LNCAP (cell line): ENCODE measurements around the gene CDC42EP1.

ENCODE experiments used
- TF ChIP-seq, protein P1 (sequence below): fragments of 450-650 bp; IDR thresholded peaks from 2 replicates; pipeline ENCODE4 v1.5.1; 2017; ENCODE audit warnings: mild to moderate bottlenecking

CDC42EP1 gene, protein sequence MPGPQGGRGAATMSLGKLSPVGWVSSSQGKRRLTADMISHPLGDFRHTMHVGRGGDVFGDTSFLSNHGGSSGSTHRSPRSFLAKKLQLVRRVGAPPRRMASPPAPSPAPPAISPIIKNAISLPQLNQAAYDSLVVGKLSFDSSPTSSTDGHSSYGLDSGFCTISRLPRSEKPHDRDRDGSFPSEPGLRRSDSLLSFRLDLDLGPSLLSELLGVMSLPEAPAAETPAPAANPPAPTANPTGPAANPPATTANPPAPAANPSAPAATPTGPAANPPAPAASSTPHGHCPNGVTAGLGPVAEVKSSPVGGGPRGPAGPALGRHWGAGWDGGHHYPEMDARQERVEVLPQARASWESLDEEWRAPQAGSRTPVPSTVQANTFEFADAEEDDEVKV

DNA sequence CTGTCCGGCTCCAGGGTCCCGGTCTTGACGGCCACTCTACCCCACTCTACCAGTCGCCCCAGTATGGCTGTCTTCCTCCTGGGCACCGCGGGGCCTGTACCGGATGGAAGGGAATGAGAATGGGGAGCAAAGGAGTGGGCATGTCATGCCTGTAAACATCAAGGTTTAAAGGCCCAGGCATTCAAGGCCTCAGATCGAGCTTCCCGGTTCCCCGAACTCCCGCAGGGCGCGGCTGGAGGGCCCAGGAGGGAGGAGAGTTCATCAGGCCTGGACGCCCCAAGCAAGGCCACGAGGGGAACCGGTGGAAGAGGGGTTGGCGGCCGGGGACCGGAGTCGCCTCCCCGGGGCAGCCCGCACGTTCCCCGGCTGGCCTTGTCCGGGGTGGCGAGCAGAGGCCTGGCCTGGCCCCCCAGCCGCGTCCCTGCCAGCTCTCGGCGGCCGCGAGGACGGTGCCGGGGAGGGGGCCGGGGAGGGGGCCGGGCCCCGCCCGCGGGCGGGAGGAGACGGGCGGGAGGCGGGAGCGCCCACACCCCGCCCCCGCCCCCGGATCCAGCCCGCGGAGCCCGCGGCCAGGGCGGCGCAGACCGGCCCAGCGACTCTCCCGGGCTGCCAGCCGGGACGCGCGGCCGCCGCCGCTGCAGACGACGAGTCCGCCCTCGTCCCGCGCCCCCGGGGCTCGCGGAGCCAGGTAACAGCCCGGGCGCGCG is at the start of gene CDC42EP1:
Gene CDC42EP1, plus strand, starts transcription at position 580 of the 707 bp plus-strand sequence. CDS start 5,870 bp downstream, outside the sequence.
- TF ChIP-seq, protein P1, sequence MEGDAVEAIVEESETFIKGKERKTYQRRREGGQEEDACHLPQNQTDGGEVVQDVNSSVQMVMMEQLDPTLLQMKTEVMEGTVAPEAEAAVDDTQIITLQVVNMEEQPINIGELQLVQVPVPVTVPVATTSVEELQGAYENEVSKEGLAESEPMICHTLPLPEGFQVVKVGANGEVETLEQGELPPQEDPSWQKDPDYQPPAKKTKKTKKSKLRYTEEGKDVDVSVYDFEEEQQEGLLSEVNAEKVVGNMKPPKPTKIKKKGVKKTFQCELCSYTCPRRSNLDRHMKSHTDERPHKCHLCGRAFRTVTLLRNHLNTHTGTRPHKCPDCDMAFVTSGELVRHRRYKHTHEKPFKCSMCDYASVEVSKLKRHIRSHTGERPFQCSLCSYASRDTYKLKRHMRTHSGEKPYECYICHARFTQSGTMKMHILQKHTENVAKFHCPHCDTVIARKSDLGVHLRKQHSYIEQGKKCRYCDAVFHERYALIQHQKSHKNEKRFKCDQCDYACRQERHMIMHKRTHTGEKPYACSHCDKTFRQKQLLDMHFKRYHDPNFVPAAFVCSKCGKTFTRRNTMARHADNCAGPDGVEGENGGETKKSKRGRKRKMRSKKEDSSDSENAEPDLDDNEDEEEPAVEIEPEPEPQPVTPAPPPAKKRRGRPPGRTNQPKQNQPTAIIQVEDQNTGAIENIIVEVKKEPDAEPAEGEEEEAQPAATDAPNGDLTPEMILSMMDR = no peak

DNA sequence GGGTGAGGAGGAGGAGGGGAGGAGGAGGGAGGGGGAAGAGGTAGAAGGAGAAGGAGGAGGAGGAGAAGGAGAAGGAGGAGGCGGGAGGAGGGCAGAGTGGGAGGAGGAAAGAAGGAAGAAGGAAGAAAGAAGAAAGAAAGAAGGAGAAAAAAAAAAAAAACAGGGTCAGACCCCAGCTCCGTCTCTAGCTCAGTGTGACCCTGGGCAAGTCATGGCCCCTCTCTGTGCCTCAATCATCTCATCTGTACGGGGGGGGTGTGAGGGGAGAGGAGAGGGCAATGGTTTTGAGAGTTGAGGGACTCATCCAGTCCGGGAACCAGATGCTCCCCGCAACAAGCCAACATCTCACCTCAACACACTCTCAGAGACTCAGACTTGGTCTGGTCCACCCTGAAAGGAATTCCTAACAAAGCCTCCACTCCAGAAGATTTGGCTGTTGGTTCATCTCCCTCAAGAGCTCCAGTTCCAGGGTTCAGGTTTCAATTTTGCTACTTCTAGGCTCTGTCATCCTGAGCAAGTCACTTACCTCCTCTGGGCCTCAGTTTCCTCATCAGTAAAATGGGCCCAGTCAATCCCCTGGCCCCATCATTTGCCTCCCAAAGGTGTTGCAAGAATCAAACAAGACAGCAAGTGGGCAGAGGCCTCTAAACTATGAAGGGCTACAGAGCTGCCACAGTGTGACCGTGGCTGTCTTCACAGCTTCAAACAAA is 48.7 kb upstream of the CDC42EP1 start:
- TF ChIP-seq, protein P1 = no peak

DNA sequence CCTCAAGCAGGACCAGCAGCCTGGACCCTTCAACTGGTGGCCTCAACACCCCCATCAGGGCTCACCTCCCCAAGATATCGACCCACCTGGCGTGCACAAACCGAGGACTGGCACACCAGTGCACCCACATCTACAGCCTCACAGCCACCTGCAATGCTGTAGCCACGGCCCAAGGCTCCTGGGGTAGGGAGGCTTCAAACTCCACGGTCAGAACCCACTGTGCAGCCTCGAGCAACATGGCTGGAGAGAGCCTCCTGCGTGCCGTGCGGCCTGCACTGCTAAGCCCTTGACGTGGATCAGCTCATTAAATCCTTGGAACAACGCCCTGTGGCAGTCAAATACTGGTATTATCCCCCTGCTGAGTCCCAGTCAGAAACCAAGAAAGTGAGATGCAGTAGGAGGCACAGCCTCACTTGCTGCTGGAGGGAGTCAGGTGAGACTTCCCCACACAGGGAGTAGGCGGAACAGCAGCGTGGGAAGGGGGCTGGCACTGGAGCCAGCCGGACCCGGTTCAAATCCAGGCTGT is 45.7 kb upstream of the CDC42EP1 start:
- TF ChIP-seq, protein P1 = no peak

DNA sequence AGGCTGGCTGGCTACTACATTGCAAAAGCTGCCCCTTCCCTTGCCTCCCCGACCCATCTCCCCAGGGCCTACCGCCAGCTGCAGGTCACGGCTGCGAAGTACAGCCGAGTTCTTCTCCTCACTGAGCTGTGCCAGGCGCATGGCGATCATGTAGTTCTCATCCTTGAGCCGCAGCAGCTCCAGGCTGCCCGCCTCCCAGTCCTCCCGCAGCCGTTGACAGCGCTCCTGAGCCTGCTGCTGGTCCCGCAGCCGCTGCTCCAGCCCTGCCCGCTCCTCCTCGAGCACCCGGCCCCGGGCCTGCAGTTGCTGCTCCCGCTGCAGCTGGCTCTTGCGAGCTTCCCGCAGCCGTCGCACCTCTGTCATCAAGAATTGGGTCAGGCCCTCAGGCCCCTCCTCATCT is 44.4 kb upstream of the CDC42EP1 start:
- TF ChIP-seq, protein P1 = no peak

DNA sequence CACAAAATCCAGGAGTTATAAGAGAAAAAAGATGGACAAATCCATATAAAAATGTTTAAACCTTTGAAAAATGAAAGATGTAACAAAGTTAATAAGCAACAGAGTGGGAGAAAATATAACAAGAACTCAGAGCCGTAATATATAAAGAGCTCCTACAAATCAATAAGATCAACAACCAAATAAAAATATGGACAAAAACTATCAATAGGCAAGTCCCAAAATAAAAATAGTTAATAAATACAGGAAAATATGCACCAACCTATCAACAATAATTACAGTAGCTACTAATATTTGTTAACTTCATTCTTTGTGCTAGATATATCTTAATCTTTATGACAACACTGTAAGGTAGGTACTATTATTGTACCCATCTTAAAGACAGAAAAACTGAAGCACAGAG is 43.8 kb upstream of the CDC42EP1 start:
- TF ChIP-seq, protein P1 = no peak

DNA sequence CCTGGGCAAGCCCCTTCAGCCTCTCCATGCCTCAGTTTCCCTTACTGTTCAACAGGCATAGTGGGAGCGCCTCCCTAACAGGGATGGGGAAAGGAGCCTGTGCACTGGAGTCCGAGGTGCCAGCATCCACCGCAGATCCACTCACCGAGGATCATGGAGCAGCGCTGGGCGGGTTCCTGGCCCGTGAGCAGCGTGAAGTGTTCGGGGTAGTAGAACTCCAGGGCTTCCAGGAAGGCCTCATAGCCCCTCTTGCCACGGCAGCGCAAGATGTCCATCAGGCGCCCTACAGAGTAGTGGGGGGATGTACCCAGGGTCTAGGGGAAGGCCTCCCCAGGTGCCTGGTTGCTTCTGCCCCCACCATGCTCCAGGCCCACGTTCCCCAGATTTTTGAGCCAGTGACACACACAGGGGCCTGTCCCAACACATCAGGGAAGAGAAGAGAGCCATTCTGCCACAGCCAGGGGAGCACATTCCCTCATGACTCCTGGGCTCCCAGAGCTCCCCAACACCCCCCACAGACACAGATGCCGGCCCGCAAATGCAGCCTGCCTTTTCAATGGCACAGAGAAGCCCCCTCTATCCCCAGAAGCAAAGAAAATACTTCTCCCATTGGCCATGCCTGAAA is 42.3 kb upstream of the CDC42EP1 start:
- TF ChIP-seq, protein P1 = no peak
